Measurements from ENCODE around the gene KLHL33.

DNA sequence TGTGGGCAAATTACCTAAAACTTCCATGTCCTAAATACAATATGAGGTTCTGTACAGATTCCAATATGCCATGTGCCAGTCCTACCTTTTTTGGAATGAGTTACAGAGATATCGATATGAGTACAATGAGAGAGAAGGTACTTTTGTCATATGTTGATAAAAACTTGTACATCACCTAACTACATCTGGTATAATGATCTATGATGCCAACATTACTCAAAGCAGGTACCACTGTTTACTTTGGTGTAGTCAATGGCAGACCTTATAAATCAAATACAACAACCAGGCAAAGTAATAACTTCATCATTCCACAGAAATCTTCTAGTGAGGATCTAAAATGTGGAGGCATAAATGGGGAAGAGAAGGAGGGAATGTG lies 35.4 kb downstream of the KLHL33 start:
- TF ChIP-seq MYC (IDR thresholded peaks at IDR 0.05; ENCODE audit: borderline replicate concordance, low read length), result no peak
- TF ChIP-seq, protein P1, sequence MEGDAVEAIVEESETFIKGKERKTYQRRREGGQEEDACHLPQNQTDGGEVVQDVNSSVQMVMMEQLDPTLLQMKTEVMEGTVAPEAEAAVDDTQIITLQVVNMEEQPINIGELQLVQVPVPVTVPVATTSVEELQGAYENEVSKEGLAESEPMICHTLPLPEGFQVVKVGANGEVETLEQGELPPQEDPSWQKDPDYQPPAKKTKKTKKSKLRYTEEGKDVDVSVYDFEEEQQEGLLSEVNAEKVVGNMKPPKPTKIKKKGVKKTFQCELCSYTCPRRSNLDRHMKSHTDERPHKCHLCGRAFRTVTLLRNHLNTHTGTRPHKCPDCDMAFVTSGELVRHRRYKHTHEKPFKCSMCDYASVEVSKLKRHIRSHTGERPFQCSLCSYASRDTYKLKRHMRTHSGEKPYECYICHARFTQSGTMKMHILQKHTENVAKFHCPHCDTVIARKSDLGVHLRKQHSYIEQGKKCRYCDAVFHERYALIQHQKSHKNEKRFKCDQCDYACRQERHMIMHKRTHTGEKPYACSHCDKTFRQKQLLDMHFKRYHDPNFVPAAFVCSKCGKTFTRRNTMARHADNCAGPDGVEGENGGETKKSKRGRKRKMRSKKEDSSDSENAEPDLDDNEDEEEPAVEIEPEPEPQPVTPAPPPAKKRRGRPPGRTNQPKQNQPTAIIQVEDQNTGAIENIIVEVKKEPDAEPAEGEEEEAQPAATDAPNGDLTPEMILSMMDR (IDR thresholded peaks at IDR 0.05), result no peak
- no peak for TF ChIP-seq EHF (CRISPR knock-in tag; IDR thresholded peaks at IDR 0.05)
- TF ChIP-seq POLR2A (IDR thresholded peaks at IDR 0.05; ENCODE audit: low read length), result no peak
- TF ChIP-seq RFX5 (IDR thresholded peaks at IDR 0.05), result no peak
